Measurements from ENCODE around the gene PDLIM7.

- TF ChIP-seq L3MBTL2 (conservative IDR thresholded peaks at IDR 0.05): no peak
- no peak for TF ChIP-seq SP1 (IDR thresholded peaks at IDR 0.05)
- no peak for TF ChIP-seq SUZ12 (IDR thresholded peaks at IDR 0.05)
- TF ChIP-seq HDGF (IDR thresholded peaks at IDR 0.05; ENCODE audit: borderline replicate concordance): no peak
These were observed 59.8 kb downstream of the PDLIM7 start for GRCh38 chr5:177437623-177438022.

Measured in HEK293T (cell line).